ENCODE data around the gene HDGFL2. TPM values are rescaled to one million over a fixed set of nuclear protein-coding genes. Genes with fewer than 3 reads are reported as not detected.
A peak's percentile ranks its signal among the peaks of the same experiment; 100 is the strongest.

HDGFL2 gene
- total and polyA plus RNA-seq, 7 donors, result 32.3 to 56.4 (median 44.6) TPM

- peaks cover 2 to 59% of the 10 kb centered on the region in 2 donors for H3K36me3 ChIP-seq (ENCODE audit: insufficient read depth in 1 of 2, low read depth in 1 of 2)
- DNase-seq (no peak), ATAC-seq (no peak)
- intact Hi-C loops (cut with DNase I), result no loop called here
- no peak overlapping the region for H3K4me3 ChIP-seq
- H3K9me3 ChIP-seq, result no peaks in the 10 kb centered on the region
- TF ChIP-seq CTCF (IDR thresholded peaks at IDR 0.05), result no peak
- peaks cover 15% of the 10 kb centered on the region for H3K4me1 ChIP-seq
- no peak overlapping the region for H3K27ac ChIP-seq
- no peaks in the 10 kb centered on the region for H3K27me3 ChIP-seq (ENCODE audit: insufficient read depth in 3 of 3, low read length in 2 of 3)
- 77 to 81% (median 79%) methylated on average over 20 of the region's 20 CpGs for WGBS, 3 donors
These were observed 27.9 kb upstream of the HDGFL2 start for GRCh38 chr19:4443966-4444764.

GRCh38 chr19:4444765-4445741 is 27.0 kb upstream of the HDGFL2 start:
- H3K36me3 ChIP-seq (ENCODE audit: insufficient read depth in 1 of 2, low read depth in 1 of 2), result peaks cover 2 to 64% of the 10 kb centered on the region in 2 donors
- no peak for TF ChIP-seq CTCF (IDR thresholded peaks at IDR 0.05)
- ATAC-seq, result no peak
- peaks cover 15% of the 10 kb centered on the region for H3K4me1 ChIP-seq
- DNase-seq, result peak in 1 of 2 donors; percentile 30
- peak overlapping the region; percentile 36 for H3K27ac ChIP-seq
- H3K27me3 ChIP-seq (ENCODE audit: insufficient read depth in 3 of 3, low read length in 2 of 3), result no peaks in the 10 kb centered on the region
- intact Hi-C loops (cut with DNase I), result no loop called here
- WGBS, 3 donors, result 56 to 68% (median 60%) methylated on average over 36 of the region's 36 CpGs
- H3K4me3 ChIP-seq, result no peak overlapping the region
- no peaks in the 10 kb centered on the region for H3K9me3 ChIP-seq

- H3K27ac ChIP-seq, result no peak overlapping the region
- no peaks in the 10 kb centered on the region for H3K27me3 ChIP-seq (ENCODE audit: insufficient read depth in 3 of 3, low read length in 2 of 3)
- no peaks in the 10 kb centered on the region for H3K9me3 ChIP-seq
- 89 to 91% (median 91%) methylated on average over 58 of the region's 58 CpGs for WGBS, 3 donors
- no peak overlapping the region for H3K4me3 ChIP-seq
- DNase-seq (peak in 1 of 2 donors; percentile 21), ATAC-seq (no peak)
- no peak for TF ChIP-seq CTCF (IDR thresholded peaks at IDR 0.05)
- peaks cover 15% of the 10 kb centered on the region for H3K4me1 ChIP-seq
- H3K36me3 ChIP-seq (ENCODE audit: insufficient read depth in 1 of 2, low read depth in 1 of 2), result peaks cover 2 to 73% of the 10 kb centered on the region in 2 donors
- intact Hi-C loops (cut with DNase I), result no loop called here
These were observed 26.0 kb upstream of the HDGFL2 start for GRCh38 chr19:4445963-4446703.

GRCh38 chr19:4446704-4447200 is 25.3 kb upstream of the HDGFL2 start:
- no peak overlapping the region for H3K27ac ChIP-seq
- no peak for TF ChIP-seq CTCF (IDR thresholded peaks at IDR 0.05)
- WGBS, 3 donors, result 64 to 73% (median 69%) methylated on average over 15 of the region's 15 CpGs
- H3K4me1 ChIP-seq, result peaks cover 15% of the 10 kb centered on the region
- DNase-seq, result no peak
- ATAC-seq, result no peak
- H3K27me3 ChIP-seq (ENCODE audit: insufficient read depth in 3 of 3, low read length in 2 of 3), result no peaks in the 10 kb centered on the region
- no peaks in the 10 kb centered on the region for H3K9me3 ChIP-seq
- peaks cover 2 to 80% of the 10 kb centered on the region in 2 donors for H3K36me3 ChIP-seq (ENCODE audit: insufficient read depth in 1 of 2, low read depth in 1 of 2)
- H3K4me3 ChIP-seq, result no peak overlapping the region
- intact Hi-C loops (cut with DNase I), result no loop called here
